ENCODE data around the gene KRTAP3-3. TPM values are rescaled to one million over a fixed set of nuclear protein-coding genes. Genes with fewer than 3 reads are reported as not detected.
"Not testable (repeated sequence)": the region's sequence is repeated elsewhere in the genome, so short reads cannot be mapped to it uniquely, and the experiment has no call there.

Gene KRTAP3-3
- total RNA-seq, 1 experiment from 2014 or later = not detected

DNA sequence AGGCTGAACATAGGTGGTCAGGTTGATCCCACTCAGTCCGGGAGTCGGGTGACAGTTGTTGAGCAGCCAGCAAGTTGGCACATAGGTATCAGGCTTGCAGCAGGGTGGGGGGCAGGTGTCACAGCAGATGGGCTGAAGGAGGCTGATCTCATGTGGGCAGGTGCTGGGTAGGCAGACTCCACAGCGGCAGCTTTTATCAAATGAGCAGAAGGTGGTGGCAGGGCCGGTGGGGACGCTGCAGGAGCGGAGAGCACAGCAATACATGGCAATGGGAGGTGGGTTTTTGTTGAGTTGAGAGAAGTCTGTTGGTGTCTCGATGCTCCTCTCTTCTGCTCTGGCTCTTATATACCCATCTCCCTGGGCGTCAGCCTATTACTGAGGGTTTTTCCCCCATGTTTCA lies 14.8 kb upstream of the KRTAP3-3 start, which contains the start of gene KRTAP3-1:
Gene KRTAP3-1, minus strand, starts transcription at position 318 of the 400 bp plus-strand sequence. Its CDS starts 54 bp downstream, at position 264.
- DNase-seq (ENCODE audit: low read depth) = no peak

DNA sequence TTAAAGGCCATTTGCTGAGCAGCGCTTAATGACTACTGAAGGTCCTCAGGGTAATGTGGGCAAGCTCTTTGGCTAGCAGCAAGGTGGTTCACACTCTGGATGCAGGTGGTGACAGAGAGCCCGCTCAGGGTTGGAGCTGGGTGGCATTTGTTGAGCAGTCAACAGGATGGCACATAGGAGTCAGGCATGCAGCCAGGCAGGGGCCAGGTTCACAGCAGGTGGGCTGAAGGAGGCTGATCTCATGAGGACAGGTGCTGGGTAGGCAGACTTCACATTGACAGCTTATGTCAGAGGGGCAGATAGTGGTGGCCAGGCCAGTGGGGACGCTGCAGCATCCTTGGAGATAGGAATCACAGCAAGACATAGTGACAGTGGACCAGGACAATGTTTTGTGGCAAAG lies 10.4 kb upstream of the KRTAP3-3 start:
- no peak for DNase-seq (ENCODE audit: low read depth)

DNA sequence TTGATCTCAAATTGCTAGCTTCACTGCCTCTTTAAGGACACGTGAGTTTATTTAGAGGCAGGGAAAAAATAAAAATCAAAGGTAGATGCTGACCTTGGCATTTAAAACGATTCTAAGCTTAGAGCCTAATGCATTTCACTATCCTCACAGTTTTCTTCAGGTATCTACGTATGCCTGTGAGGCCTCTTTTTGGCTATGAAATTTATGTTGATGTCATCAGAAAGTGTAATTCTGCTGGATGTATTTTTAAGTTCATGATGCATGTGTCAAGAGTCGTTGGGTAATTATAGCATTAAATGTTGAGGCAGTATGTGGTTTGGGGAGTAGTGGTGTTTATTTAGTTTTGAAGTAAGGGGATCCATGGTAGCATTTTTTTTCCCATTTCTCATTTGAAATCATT lies 10.0 kb upstream of the KRTAP3-3 start:
- no peak for DNase-seq (ENCODE audit: low read depth)

DNA sequence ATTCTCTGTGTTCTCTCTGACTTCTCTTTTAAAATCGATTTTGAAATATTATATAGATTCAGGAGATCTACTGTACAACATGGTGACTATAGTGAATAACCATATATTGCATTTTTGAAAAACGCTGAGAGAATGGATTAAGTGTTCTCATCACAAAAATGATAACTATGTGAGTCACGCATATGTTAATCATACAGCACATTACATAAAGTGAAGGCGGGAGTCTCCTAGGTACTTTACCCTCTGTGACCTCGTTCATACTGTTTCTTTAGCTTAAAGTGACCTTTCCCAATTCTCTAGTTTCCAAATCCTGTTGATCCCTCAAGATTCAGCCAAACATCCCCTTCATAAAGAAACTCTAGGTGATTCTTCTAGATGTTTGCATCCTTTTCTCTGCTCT lies 8.8 kb upstream of the KRTAP3-3 start:
- DNase-seq (ENCODE audit: low read depth) = no peak

DNA sequence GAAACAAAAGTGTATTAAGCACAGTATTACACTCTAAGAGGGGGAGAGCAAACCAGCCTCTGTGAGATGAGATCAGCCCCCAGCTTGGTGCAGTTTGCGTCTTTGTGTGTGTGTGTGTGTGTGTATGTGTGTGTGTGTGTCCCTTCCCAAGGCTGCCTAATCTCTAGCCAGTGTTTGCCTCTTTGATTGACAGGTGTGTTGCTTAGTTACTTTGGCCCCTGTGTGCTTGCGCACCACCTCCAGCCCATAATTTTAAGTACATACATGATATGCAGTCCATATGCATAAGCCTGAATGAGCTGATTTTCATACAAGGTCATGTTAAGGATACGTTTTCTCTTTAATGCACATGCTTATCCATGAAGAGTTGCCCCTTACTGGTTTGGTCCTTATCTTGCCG lies 7.8 kb upstream of the KRTAP3-3 start:
- no peak for DNase-seq (ENCODE audit: low read depth)

DNA sequence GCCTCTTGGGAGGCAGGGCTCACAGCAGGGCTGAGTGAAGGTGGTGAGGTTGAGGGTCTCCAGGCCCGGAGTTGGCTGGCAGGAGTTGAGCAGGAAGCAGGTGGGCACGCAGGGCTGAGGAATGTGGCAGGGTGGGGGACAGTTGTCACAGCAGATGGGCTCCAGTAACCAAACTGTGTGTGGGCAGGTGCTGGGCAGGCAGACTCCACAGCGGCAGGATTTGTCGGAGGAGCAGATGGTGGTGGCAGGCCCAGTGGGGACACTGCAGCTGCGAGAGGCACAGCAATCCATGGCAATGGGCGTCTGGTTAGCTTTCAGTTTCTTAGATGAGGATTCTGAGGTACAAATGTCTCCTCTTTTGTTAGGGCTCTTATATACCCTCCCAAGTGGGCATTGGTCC lies 5.6 kb upstream of the KRTAP3-3 start, which contains the start of gene KRTAP3-2:
Gene KRTAP3-2, minus strand, starts transcription at position 344 of the 400 bp plus-strand sequence. Its CDS starts 53 bp downstream, at position 291.
- not testable (repeated sequence) for DNase-seq (ENCODE audit: low read depth)

DNA sequence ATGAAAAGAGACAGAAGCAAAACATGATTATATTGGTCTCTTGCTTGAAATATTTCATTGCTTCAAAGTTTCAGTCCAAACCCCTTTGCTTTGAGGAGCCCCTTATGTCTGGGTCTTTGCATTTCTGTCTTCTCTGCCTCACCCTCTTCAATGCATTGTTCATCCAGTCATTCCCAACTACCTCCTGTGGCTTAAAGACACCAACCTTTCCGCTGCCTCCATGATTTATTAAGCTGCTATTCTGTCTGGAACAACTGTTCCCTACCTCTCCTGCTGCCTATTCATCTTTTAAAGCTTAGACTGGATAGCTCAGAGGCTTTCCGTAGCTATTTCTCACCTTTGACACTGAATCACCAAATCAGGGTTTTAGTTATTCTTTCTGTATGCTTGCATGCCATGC lies 3.4 kb upstream of the KRTAP3-3 start:
- DNase-seq (ENCODE audit: low read depth) = no peak

DNA sequence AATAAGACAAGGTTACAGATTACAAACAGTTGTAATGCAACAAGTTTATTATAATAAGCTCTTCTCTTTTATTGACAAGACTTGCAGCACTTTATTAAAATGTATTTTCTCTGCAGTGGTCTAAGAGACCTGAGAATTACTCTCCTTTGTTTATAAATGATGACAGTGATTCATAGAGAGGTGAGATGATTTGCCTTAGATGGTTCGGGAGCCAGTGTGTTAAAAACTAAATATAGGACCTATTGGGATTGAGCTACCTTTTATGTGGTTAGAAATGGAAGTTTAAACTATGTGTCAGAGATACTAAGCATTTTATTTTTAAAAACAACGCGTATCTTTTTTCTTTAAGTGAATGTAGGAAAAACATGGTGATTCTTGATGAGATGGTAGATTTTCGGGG lies 2.9 kb upstream of the KRTAP3-3 start:
- no peak for DNase-seq (ENCODE audit: low read depth)

DNA sequence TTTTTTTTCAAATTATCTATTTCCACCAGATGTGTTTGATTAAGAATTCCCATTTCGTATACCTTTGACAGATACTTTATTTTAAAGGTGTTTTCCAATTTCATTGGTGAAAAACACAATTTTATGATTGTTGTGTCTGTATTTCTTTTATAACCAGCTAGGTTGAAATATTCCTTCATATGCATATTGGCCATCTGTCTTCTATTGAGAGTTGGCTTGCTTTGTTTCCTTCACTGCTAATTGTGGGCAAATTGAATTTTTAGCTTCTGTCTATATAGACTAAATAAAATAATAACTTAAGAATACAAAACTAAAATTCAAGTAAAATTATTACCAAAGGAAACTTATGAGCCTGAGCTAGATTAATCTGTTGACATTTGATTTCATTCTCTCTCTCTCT lies 1.2 kb upstream of the KRTAP3-3 start:
- DNase-seq (ENCODE audit: low read depth) = no peak

DNA sequence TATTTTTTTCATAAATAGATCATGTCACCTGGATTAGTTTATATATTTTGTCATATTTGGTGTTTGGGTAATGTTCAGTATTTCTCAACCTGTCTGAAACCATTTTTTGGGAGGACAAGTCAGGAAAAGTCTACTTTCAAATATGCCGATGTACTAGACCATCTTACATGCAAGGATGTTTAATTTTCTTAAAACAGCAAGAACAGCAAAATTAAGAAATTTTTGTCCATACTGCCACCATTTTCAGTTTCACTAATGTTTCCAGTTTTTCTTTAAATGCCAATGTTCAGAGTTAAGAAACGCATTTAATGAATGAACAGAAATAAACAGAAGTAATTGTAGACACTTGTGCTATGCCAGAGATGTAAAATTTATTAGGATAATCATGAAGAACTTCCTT lies 880 bp downstream of the KRTAP3-3 start:
- no peak for DNase-seq (ENCODE audit: low read depth)

DNA sequence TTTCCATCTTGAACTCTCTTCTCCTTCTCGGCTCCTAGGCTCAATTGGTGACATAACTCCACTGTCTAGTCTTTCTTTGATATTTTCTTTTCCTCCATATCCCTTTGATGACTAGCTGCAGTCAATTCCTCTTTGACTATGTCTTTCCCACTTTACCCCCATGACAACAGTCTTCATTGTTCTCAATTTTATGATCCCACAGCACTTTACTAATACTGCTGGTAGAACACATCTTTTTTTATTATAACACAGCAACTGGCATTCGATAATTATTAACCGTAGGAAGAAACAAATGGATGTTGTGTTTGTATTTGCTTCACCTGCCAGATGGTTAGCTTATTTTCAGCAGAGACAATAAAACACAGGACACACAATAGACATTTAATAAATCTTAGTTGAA lies 1.3 kb downstream of the KRTAP3-3 start:
- DNase-seq (ENCODE audit: low read depth) = no peak

DNA sequence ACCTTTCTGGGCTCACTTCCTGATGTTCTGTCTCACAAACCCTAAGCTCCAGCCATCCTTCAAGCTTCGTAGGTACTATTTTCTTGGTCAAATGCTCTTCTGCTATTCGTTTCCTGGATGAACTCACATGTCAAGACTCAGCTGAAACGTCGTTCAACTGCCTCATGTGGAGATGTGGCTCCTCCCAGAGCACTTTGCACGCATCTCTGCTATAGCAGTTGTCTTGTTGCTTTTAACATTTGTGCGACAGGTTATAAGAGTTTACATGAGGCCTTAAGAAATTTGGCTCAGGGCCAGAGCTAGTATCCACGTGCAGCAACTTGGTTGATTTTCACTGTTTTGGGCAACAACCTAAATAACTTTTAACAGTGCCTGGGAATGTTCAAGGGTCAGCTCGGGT lies 7.0 kb downstream of the KRTAP3-3 start:
- no peak for DNase-seq (ENCODE audit: low read depth)

DNA sequence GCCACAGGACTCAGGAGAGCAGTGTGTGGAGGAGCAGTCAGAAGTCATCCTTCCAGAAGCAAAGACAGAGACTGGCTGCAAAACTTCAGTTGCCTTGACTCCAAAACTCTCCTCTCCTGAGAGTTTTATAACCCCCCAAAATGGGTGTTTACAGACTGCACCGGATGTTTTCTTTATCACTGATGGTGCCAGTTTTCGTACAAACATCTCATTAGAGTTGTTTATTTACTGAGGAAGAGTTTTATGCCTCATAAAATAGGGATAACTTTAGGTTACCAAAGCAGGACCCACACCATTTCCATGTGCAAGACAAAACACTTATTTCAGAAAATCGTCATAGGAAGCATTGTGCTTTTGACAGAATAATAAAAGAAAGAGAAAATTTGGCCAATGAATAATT lies 9.7 kb downstream of the KRTAP3-3 start, which contains the start of gene KRT40:
Gene KRT40, minus strand, starts transcription at position 101 of the 400 bp plus-strand sequence. Its CDS starts 53 bp downstream, at position 48.
- DNase-seq (ENCODE audit: low read depth) = no peak

DNA sequence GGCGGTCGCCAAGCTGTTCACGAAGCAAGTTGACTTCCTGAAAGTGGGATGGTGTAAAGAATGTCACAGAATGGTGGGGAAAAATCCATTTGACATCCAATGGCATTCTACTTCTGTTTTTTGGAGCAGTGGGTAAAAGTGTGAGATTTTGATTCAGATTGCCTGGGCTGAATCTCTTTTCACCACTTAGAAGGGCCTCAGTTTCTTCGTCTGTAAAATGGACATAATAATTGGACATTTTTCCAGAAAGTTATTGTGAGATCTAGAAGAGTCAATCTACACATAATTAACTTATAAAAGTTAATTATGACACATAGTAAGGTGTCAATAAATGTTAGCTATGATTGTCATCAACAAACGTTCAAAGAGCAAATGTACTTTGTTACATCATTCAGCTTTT lies 12.8 kb downstream of the KRTAP3-3 start:
- DNase-seq (ENCODE audit: low read depth) = no peak

DNA sequence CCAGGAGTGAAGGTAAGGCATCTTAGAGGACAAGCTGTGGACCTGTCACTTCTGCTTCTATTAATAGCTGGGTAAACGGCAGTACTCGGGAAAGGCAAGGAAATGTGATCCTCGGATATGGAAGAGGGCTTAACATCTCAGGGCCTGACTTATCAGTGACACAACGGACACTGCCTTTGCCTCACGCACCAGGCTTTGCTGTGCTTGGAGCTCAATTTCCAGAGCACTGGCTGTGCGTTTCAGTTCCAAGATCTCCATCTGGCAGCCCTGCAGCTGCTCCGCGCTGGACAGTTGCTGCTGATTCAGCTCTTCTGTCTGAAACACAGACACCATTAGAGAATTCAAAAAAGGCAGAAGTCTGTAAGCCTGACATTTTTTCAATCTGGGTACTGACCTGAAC lies 13.4 kb downstream of the KRTAP3-3 start:
- no peak for DNase-seq (ENCODE audit: low read depth)

DNA sequence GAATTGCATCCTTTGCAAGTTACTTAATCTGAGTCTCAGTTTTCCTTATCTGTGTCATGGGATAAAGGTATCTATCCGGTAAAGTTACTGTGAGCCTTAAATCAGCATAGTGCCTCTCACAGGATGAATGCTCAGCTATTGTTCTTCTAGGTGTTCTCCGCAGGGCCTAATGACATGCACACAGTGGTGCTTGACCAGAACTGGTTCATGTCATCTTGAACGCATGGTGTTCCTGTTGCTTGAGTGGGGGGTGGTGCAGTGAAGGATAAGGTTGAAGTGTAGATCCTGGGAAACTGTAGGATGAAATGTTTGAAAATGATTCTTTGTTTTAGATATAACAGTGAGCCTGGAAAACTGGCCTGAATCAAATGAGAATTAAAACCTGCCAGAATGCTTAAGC lies 13.8 kb downstream of the KRTAP3-3 start:
- no peak for DNase-seq (ENCODE audit: low read depth)

DNA sequence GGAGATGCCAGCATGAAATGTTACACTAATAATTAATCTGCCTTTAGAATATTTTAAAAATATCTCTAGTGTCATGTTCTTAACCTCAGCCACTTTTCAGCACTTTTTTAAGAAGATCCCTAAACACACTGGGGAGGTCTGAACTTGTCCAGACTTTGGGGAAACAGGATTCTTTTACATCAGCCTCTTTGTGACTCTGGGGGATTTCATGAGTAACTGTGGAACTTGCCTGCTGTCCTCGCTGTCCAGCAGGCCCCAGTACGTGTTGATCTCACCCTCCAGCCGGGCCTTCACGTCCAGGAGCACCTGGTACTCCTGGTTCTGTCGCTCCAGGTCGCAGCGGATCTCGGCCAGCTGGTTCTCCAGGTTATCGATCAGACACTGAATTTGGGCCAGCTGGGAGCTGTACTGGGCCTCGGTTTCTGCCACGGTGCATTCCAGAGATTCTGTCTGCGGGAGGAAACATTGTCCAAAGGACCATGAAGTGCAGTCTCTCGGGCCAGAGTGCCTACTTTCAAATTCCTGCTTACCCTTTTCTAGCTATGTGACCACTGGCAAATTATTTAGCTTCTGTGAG lies 15.3 kb downstream of the KRTAP3-3 start:
- no peak for DNase-seq (ENCODE audit: low read depth)

DNA sequence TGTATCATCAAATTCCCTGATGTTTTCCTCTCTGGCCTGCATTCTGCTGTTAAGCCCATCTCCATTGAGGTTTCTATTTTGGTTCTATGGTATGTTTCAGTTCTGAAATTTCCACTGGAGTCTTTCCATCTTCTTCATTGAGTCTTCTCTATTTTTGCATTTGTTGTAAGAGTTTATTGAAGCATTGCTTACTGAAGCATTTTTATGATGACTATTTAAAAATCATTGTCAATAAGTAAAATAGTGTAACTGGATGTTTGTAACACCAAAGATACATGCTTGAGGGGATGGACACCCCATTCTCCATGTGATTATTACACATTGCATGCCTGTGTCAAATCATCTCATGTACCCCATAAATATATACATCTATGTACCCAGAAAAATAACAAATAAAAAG lies 18.4 kb downstream of the KRTAP3-3 start:
- no peak for DNase-seq (ENCODE audit: low read depth)

DNA sequence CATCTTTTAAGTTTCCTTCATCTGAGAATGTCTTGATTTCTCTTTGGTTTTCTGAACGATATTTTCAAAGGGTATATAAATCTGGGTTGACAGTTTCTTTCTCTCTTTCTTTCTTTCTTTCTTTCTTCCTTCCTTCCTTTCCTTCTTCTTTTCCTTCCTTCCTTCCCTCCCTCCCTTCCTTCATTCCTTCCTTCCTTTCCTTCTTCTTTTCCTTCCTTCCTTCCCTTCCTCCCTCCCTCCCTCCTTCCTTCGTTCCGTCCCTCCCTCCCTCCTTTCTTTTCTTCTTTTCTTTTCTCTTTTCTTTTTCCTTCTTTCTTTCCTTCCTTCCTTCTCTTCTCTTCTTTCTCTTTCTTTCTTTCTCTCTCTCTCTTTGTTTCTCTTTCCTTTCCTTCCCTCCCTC lies 19.6 kb downstream of the KRTAP3-3 start:
- no peak for DNase-seq (ENCODE audit: low read depth)

DNA sequence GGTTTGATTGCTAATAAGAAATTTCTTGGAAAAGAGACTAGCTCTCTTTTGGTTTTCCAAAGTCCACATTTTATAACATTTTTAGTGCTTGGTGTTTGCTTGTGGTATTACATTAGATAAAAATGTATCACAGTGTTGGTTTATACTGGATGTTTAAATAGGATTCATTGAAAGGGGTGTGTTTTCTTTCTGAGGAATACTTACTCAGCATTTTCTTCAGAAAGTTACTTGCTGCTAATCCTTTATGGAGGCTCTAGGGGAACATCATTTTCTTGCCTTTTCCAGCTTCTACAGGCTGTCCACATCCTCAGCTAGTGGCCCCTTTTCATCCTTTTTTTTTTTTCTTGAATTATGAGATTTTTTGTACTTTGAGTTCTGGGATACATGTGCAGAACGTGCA lies 26.4 kb downstream of the KRTAP3-3 start:
- no peak for DNase-seq (ENCODE audit: low read depth)

DNA sequence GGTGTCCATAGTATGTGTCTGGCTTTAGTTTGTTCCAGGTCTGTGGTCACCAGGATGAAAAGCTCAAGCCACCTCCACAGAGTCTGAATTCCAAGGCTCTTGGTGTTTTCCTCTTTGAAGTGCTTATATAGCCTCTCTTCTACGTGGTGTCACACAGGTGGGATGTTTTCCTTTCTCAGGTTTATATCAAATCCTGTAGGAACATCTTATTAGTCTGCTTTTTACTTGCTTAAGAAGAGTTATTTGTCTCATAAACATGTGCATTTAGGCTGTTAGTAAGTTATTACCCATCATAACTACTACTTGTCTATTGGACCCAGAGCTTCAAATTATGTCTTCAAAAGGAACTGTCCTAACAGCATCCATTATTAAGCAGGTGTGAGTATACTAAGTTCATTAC lies 27.1 kb downstream of the KRTAP3-3 start, which contains the start of gene KRT39:
Gene KRT39, minus strand, starts transcription at position 101 of the 400 bp plus-strand sequence. Its CDS starts 92 bp downstream, at position 9.
- no peak for DNase-seq (ENCODE audit: low read depth)

DNA sequence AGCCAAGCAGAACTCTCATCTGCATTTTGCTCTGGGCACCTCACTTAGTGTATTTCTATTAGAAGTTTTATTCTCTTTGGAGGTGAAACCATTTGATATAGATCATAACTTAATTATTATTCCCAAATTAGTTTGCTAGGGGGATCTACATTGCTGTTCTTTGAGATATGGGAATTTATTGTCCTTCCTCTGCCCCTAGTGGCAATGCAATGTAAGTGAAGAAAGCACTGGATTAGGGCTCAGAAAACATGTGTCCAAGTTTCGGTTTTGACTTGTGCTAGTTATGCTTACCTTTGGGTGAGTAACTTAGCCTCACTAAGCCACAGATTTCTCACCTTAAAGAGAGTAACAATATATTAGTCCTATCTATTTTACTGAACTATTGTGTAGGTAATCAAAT lies 30.1 kb downstream of the KRTAP3-3 start:
- DNase-seq (ENCODE audit: low read depth) = peak; percentile 51

DNA sequence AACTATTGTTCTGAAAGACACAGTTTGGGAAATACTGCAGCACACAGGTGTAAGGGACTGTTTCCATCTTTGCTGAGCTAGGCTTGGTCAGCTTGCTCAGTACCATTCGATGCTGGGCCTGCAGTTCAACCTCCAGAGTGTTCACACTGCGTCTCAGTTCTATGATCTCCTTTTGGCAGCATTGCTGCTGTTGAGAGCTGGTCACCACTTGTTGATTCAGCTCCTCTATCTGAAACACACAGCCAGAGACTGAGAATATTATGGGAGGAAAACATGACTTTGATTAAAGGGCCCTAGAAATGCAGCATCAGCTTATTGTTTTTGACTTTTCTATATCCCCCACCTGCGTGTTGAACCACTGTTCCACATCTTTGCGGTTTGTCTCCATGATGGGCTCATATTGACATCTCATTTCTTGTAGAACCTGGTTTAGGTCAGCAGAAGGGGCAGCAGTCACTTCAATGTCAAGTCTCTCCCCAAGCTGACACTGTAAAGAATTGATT lies 31.9 kb downstream of the KRTAP3-3 start:
- no peak for DNase-seq (ENCODE audit: low read depth)

Measured in HT1080 (cell line).